Chondrocyte (in vitro differentiated cells): ENCODE measurements around the gene GABRG3. TPM values are rescaled to one million over a fixed set of nuclear protein-coding genes. Genes with fewer than 3 reads are reported as not detected.
A peak's percentile ranks its signal among the peaks of the same experiment; 100 is the strongest.

Source experiments
- DNase-seq: peaks from one replicate; pipeline ENCODE4 v3.0.0; 2021; ENCODE audit warnings: mixed read lengths, low spot score
- H3K27ac Mint-ChIP-seq: one replicate; pipeline ENCODE4 v1.8.0; 2021; ENCODE audit warnings: mild to moderate bottlenecking, moderate library complexity, mixed read lengths; ENCODE audit not compliant: unreplicated experiment
- H3K27me3 Mint-ChIP-seq: 2 replicates; pipeline ENCODE4 v1.8.0; 2021; ENCODE audit warnings: low read depth, mixed read lengths
- H3K36me3 Mint-ChIP-seq: 2 replicates; pipeline ENCODE4 v1.8.0; 2021; ENCODE audit warnings: low read depth, mixed read lengths
- H3K4me1 Mint-ChIP-seq: 2 replicates; pipeline ENCODE4 v1.8.0; 2021; ENCODE audit warnings: low read depth, mild to moderate bottlenecking, mixed read lengths
- H3K4me3 Mint-ChIP-seq: one replicate; pipeline ENCODE4 v1.8.0; 2021; ENCODE audit warnings: mild to moderate bottlenecking, moderate library complexity, mixed read lengths; ENCODE audit not compliant: unreplicated experiment
- H3K9me3 Mint-ChIP-seq: 2 replicates; pipeline ENCODE4 v1.8.0; 2021; ENCODE audit warnings: low read depth, mixed read lengths
- CTCF ChIP-seq: fragments of 200-600 bp; sonication (generic); IDR thresholded peaks from 2 replicates; pipeline ENCODE4 v1.5.0; 2021; ENCODE audit warnings: antibody characterized with exemption, mild to moderate bottlenecking, moderate library complexity
- total RNA-seq: library from RNA; stranded (reverse); gene quantifications from 3 replicates; pipeline ENCODE4 v1.2.1, GENCODE V29; 2021

GABRG3 gene
- total RNA-seq, 1 donor from 2014 or later = not detected

GRCh38 chr15:27353856-27354255 lies 382.9 kb downstream of the GABRG3 start:
- H3K27me3 Mint-ChIP-seq = peaks cover 2% of the 10 kb centered on the region
- H3K4me1 Mint-ChIP-seq = no peaks in the 10 kb centered on the region
- H3K4me3 Mint-ChIP-seq = no peak overlapping the region
- no peak for DNase-seq
- H3K36me3 Mint-ChIP-seq = no peaks in the 10 kb centered on the region
- no peak for TF ChIP-seq CTCF
- H3K27ac Mint-ChIP-seq = no peak overlapping the region
- peaks cover 4% of the 10 kb centered on the region for H3K9me3 Mint-ChIP-seq

- DNase-seq = no peak
- Mint-ChIP-seq H3K27me3 (peaks cover 2% of the 10 kb centered on the region), H3K9me3 (peaks cover 4% of the 10 kb centered on the region), H3K27ac (no peak overlapping the region), H3K36me3 (no peaks in the 10 kb centered on the region), H3K4me1 (no peaks in the 10 kb centered on the region), H3K4me3 (no peak overlapping the region)
- TF ChIP-seq CTCF = peak; percentile 88
Observed at GRCh38 chr15:27358751-27359434, 387.9 kb downstream of the GABRG3 start.

- no peak for TF ChIP-seq CTCF
- H3K27me3 Mint-ChIP-seq = peaks cover 2% of the 10 kb centered on the region
- H3K4me1 Mint-ChIP-seq = no peaks in the 10 kb centered on the region
- H3K36me3 Mint-ChIP-seq = no peaks in the 10 kb centered on the region
- H3K27ac Mint-ChIP-seq = no peak overlapping the region
- DNase-seq = no peak
- H3K4me3 Mint-ChIP-seq = no peak overlapping the region
- H3K9me3 Mint-ChIP-seq = peaks cover 4% of the 10 kb centered on the region
Observed at GRCh38 chr15:27359586-27359985, 388.6 kb downstream of the GABRG3 start.

- Mint-ChIP-seq H3K9me3 (no peaks in the 10 kb centered on the region), H3K4me1 (no peaks in the 10 kb centered on the region), H3K4me3 (no peak overlapping the region), H3K36me3 (no peaks in the 10 kb centered on the region), H3K27ac (no peak overlapping the region), H3K27me3 (peaks cover 2% of the 10 kb centered on the region)
- no peak for TF ChIP-seq CTCF
- DNase-seq = no peak
Observed at GRCh38 chr15:27360316-27360715, 389.3 kb downstream of the GABRG3 start.

GRCh38 chr15:27361438-27361837 lies 390.5 kb downstream of the GABRG3 start:
- no peaks in the 10 kb centered on the region for H3K9me3 Mint-ChIP-seq
- no peaks in the 10 kb centered on the region for H3K36me3 Mint-ChIP-seq
- no peak for DNase-seq
- TF ChIP-seq CTCF = no peak
- H3K4me1 Mint-ChIP-seq = no peaks in the 10 kb centered on the region
- H3K27ac Mint-ChIP-seq = no peak overlapping the region
- no peak overlapping the region for H3K4me3 Mint-ChIP-seq
- peaks cover 2% of the 10 kb centered on the region for H3K27me3 Mint-ChIP-seq
